Myometrial cell (primary cell): ENCODE measurements around the gene TM4SF4. TPM values are rescaled to one million over a fixed set of nuclear protein-coding genes. Genes with fewer than 3 reads are reported as not detected.

Experiments used
- total RNA-seq: library from RNA; depleted of rRNA; stranded (reverse); fragments of >200 nt; gene quantifications from 2 replicates; pipeline ENCODE4 v1.2.3, GENCODE V29; 2015

Gene TM4SF4, protein sequence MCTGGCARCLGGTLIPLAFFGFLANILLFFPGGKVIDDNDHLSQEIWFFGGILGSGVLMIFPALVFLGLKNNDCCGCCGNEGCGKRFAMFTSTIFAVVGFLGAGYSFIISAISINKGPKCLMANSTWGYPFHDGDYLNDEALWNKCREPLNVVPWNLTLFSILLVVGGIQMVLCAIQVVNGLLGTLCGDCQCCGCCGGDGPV
- not detected in 2 replicates for total RNA-seq

DNA sequence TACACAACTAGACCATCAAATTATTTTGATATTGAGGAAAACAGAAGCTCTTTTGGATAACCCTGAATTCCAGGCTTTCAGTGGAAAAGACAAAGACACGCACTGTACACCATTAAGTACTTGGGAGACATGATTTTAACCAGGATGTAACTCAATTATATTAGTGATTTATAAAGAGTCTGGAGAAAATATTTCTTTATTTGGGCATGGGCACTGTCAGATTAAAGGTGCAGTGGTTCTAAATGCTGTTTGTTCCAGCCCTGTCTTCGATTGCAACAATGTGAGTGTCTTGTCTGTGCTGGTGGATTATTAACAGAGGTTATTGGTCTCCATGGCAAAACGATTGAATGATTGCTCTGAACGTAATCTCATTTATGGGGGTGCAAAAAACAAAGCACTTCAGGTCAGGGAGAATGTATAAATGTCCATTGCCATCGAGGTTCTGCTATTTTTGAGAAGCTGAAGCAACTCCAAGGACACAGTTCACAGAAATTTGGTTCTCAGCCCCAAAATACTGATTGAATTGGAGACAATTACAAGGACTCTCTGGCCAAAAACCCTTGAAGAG, at the start of gene TM4SF4:
Gene TM4SF4 (plus strand): TSS at position 448 of the 568 bp plus-strand sequence. CDS start 181 bp downstream, outside the sequence.

Other genes starting within 250 kb of the TM4SF4 start
- not detected in 2 replicates for gene TM4SF18, start 141.1 kb upstream of the TM4SF4 start, total RNA-seq
- 190 and 206 TPM in 2 replicates for gene TM4SF1, start 97.0 kb upstream of the TM4SF4 start, total RNA-seq
- 32.1 and 32.3 TPM in 2 replicates for gene WWTR1, start 183.3 kb downstream of the TM4SF4 start, total RNA-seq